Prostate gland (tissue), 2 donors: ENCODE measurements around the gene RAB27B.

Source experiments
- POLR2A ChIP-seq: fragments of 450-650 bp; IDR thresholded peaks from one replicate; pipeline ENCODE4 v1.6.1; 2016; ENCODE audit warnings: antibody characterized with exemption, mild to moderate bottlenecking
- TF ChIP-seq, protein P1 (sequence below), 4 experiments: fragments of 200-600 bp in 2 of 4; fragments of 450-650 bp in 2 of 4; sonication (generic) in 2 of 4; IDR thresholded peaks; 1 replicate in 3 of 4; 2 replicates in 1 of 4; pipeline ENCODE4 v1.5.1; 2016 to 2019; ENCODE audit warnings: antibody characterized with exemption in 4 of 4, mild to moderate bottlenecking in 2 of 4, moderate library complexity in 2 of 4

DNA sequence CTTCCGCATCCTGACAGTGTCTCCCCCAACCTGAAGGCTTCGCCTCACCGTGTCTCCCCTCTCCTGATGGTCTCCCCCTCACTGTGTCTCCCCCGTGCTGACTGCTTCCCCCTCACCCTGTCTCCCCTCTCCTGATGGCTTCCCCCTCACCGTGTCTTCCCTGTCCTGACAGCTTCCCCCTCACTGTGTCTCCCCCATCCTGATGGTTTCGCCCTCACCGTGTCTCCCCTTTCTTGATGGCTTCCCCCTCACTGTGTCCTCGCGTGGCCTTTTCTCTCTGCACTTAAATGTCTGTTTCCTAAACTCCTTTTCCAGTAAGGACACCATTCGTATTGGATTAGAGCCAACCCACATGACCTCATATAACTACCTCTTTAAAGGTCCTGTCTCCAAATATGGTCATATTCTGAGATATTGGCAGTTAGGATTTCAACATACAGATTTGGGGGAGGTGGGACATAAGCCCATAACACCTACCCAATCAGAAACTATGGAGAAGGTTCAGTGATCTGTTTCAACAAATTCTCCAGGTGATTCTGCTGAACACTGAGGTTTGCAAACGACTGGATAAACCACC is 47.9 kb upstream of the RAB27B start:
- TF ChIP-seq POLR2A, result no peak
- TF ChIP-seq, protein P1, sequence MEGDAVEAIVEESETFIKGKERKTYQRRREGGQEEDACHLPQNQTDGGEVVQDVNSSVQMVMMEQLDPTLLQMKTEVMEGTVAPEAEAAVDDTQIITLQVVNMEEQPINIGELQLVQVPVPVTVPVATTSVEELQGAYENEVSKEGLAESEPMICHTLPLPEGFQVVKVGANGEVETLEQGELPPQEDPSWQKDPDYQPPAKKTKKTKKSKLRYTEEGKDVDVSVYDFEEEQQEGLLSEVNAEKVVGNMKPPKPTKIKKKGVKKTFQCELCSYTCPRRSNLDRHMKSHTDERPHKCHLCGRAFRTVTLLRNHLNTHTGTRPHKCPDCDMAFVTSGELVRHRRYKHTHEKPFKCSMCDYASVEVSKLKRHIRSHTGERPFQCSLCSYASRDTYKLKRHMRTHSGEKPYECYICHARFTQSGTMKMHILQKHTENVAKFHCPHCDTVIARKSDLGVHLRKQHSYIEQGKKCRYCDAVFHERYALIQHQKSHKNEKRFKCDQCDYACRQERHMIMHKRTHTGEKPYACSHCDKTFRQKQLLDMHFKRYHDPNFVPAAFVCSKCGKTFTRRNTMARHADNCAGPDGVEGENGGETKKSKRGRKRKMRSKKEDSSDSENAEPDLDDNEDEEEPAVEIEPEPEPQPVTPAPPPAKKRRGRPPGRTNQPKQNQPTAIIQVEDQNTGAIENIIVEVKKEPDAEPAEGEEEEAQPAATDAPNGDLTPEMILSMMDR (IDR thresholded peaks at IDR 0.05), result no peak
